H1 (cell line): ENCODE measurements around the gene SYNDIG1. TPM values are rescaled to one million over a fixed set of nuclear protein-coding genes. Genes with fewer than 3 reads are reported as not detected.

Source experiments
- CTCF ChIA-PET: fragments of 300-600 bp; sonication (Branson Sonifier 250); formaldehyde crosslinking; loops from one replicate; lab custom pipeline; 2021; ENCODE audit not compliant: partially characterized antibody; lab: Charles Lee
- POLR2A ChIA-PET: fragments of 300-600 bp; sonication (Branson Sonifier 250); formaldehyde crosslinking; loops from one replicate; lab custom pipeline; 2021; ENCODE audit warnings: inconsistent platforms; ENCODE audit not compliant: partially characterized antibody; lab: Charles Lee
- DNase-seq, 2 experiments: peaks; one replicate each; pipeline versions ENCODE4 v3.0.0 to v3.0.0-alpha.2; 2010 to 2022; ENCODE audit warnings: low spot score in 2 of 2, low read depth in 1 of 2, mixed read lengths in 1 of 2
- FAIRE-seq: peaks from 2 replicates; lab custom pipeline; 2011; peaks lifted over from hg19 to GRCh38; lab: Jason Lieb, UNC
- H2AFZ ChIP-seq: 2 replicates; pipeline ENCODE4 v1.8.1; 2012; ENCODE audit warnings: low read length, inconsistent platforms
- H2AK5ac ChIP-seq: 2 replicates; pipeline ENCODE4 v1.6.1; 2013; ENCODE audit warnings: low read depth, low read length
- H2BK120ac ChIP-seq: replicated peaks from 2 replicates; pipeline ENCODE3; 2013; ENCODE audit warnings: low read depth, low read length, inconsistent platforms
- H2BK12ac ChIP-seq: 2 replicates; pipeline ENCODE4 v1.6.1; 2013; ENCODE audit warnings: low read depth, low read length
- H2BK15ac ChIP-seq: 2 replicates; pipeline ENCODE4 v1.6.1; 2013; ENCODE audit warnings: low read length
- H2BK20ac ChIP-seq: 2 replicates; pipeline ENCODE4 v1.6.1; 2013; ENCODE audit warnings: low read length
- H2BK5ac ChIP-seq: 2 replicates; pipeline ENCODE4 v1.6.1; 2013; ENCODE audit warnings: low read depth, low read length
- H3K14ac ChIP-seq: 2 replicates; pipeline ENCODE4 v1.6.1; 2013; ENCODE audit warnings: inconsistent platforms; ENCODE audit not compliant: insufficient read length
- H3K18ac ChIP-seq: 2 replicates; pipeline ENCODE4 v1.6.1; 2013; ENCODE audit warnings: low read length; ENCODE audit errors: extremely low read depth
- H3K23ac ChIP-seq: 2 replicates; pipeline ENCODE4 v1.6.1; 2013; ENCODE audit warnings: inconsistent platforms; ENCODE audit not compliant: insufficient read length
- H3K23me2 ChIP-seq: 2 replicates; pipeline ENCODE4 v1.6.1; 2013; ENCODE audit warnings: low read depth, low read length
- H3K27ac ChIP-seq: 2 replicates; pipeline ENCODE4 v1.6.1; 2011; ENCODE audit warnings: low read depth, low read length, inconsistent platforms
- H3K27me3 ChIP-seq, 4 experiments: replicated peaks in 1 of 4; 1 replicate in 1 of 4; 2 replicates in 3 of 4; pipeline versions ENCODE4 v1.6.1 to v1.8.1; 2011 to 2013; ENCODE audit warnings: low read length in 3 of 4, mild to moderate bottlenecking in 3 of 4, inconsistent platforms in 2 of 4, mixed read lengths in 2 of 4, moderate library complexity in 1 of 4; ENCODE audit not compliant: control insufficient read depth in 3 of 4, insufficient read depth in 3 of 4; ENCODE audit errors: extremely low read depth in 1 of 4
- H3K36me3 ChIP-seq, 4 experiments: 2 replicates each; pipeline versions ENCODE4 v1.6.1 to v1.8.1; 2011 to 2013; ENCODE audit warnings: mild to moderate bottlenecking in 4 of 4, low read length in 3 of 4, moderate library complexity in 2 of 4, control low read depth in 1 of 4, inconsistent platforms in 1 of 4; ENCODE audit not compliant: insufficient read depth in 4 of 4, control insufficient read depth in 2 of 4
- H3K4ac ChIP-seq: replicated peaks from 2 replicates; pipeline ENCODE3; 2013; ENCODE audit warnings: low read length, low read depth, mixed read lengths, inconsistent platforms; ENCODE audit not compliant: insufficient read length
- H3K4me1 ChIP-seq, 4 experiments: replicated peaks in 1 of 4; 1 replicate in 1 of 4; 2 replicates in 3 of 4; pipeline versions ENCODE4 v1.6.1 to v1.8.1; 2011 to 2013; ENCODE audit warnings: low read length in 3 of 4, inconsistent platforms in 2 of 4, mixed read lengths in 1 of 4; ENCODE audit not compliant: insufficient read depth in 4 of 4, control insufficient read depth in 3 of 4
- H3K4me2 ChIP-seq, 2 experiments: 2 replicates each; pipeline versions ENCODE4 v1.6.1 to v1.8.1; 2011 to 2013; ENCODE audit warnings: low read depth in 2 of 2, low read length in 2 of 2, control low read depth in 1 of 2, inconsistent platforms in 1 of 2, mild to moderate bottlenecking in 1 of 2; ENCODE audit not compliant: insufficient read depth in 1 of 2
- H3K4me3 ChIP-seq, 4 experiments: fragments of 200-600, 300-600 bp in 1 of 4; sonication (generic), shearing (Covaris generic), sonication (Bioruptor Twin) in 1 of 4; 2 replicates each; pipeline versions ENCODE4 v1.5.1 to v1.8.1; 2011 to 2016; ENCODE audit warnings: low read length in 4 of 4, low read depth in 3 of 4, control low read depth in 2 of 4, inconsistent platforms in 2 of 4, mild to moderate bottlenecking in 2 of 4, mixed read lengths in 1 of 4, moderate library complexity in 1 of 4; ENCODE audit not compliant: insufficient read depth in 2 of 4; ENCODE audit errors: extremely low read depth in 1 of 4
- H3K56ac ChIP-seq: replicated peaks from 2 replicates; pipeline ENCODE3; 2013; ENCODE audit warnings: low read depth, mild to moderate bottlenecking, mixed read lengths, low read length, inconsistent platforms; ENCODE audit not compliant: insufficient read length
- H3K79me1 ChIP-seq: 2 replicates; pipeline ENCODE4 v1.6.1; 2013; ENCODE audit warnings: low read depth, low read length, control low read depth
- H3K79me2 ChIP-seq, 2 experiments: 2 replicates each; pipeline versions ENCODE4 v1.6.1 to v1.8.1; 2012 to 2013; ENCODE audit warnings: low read length in 2 of 2, mild to moderate bottlenecking in 2 of 2, inconsistent platforms in 1 of 2; ENCODE audit not compliant: insufficient read depth in 2 of 2, control insufficient read depth in 1 of 2
- H3K9ac ChIP-seq, 4 experiments: replicated peaks in 1 of 4; 1 replicate in 1 of 4; 2 replicates in 3 of 4; pipeline versions ENCODE4 v1.6.1 to v1.8.1; 2011 to 2013; ENCODE audit warnings: low read depth in 3 of 4, low read length in 3 of 4, control low read depth in 2 of 4, mild to moderate bottlenecking in 2 of 4, moderate library complexity in 2 of 4, inconsistent platforms in 1 of 4; ENCODE audit errors: extremely low read depth in 1 of 4
- H3K9me3 ChIP-seq, 2 experiments: 2 replicates each; pipeline versions ENCODE4 v1.6.1 to v1.8.1; 2012 to 2013; ENCODE audit warnings: mild to moderate bottlenecking in 2 of 2, moderate library complexity in 2 of 2, control low read depth in 1 of 2, inconsistent platforms in 1 of 2, low read depth in 1 of 2, low read length in 1 of 2, mixed read lengths in 1 of 2; ENCODE audit not compliant: insufficient read depth in 2 of 2
- H4K20me1 ChIP-seq, 2 experiments: replicated peaks in 1 of 2; 2 replicates each; pipeline versions ENCODE3 to v1.8.1; 2011 to 2013; ENCODE audit warnings: inconsistent platforms in 2 of 2, low read length in 2 of 2, mild to moderate bottlenecking in 1 of 2; ENCODE audit not compliant: insufficient read depth in 2 of 2, control insufficient read depth in 1 of 2
- H4K5ac ChIP-seq: 2 replicates; pipeline ENCODE4 v1.6.1; 2013; ENCODE audit warnings: low read length, low read depth, mixed read lengths, inconsistent platforms; ENCODE audit not compliant: insufficient read length
- H4K8ac ChIP-seq: 2 replicates; pipeline ENCODE4 v1.8.0; 2013; ENCODE audit warnings: mild to moderate bottlenecking, moderate library complexity, low read length, inconsistent platforms; ENCODE audit not compliant: insufficient read depth; ENCODE audit errors: extremely low read depth
- H4K91ac ChIP-seq: replicated peaks from 2 replicates; pipeline ENCODE3; 2013; ENCODE audit warnings: low read length, mixed read lengths, inconsistent platforms; ENCODE audit not compliant: insufficient read length
- CBX5 ChIP-seq: fragments of 300-800, 300-1000 bp; sonication (generic); IDR thresholded peaks from 2 replicates; pipeline ENCODE4 v1.7.1; 2016; ENCODE audit warnings: antibody characterized with exemption, low read length, low read depth
- JUN ChIP-seq: IDR thresholded peaks from 2 replicates; pipeline ENCODE4 v1.6.1; 2011; ENCODE audit warnings: low read depth, mild to moderate bottlenecking, improper control_type of control experiment, low read length
- KDM5A ChIP-seq: fragments of 200-600 bp; IDR thresholded peaks from 2 replicates; pipeline ENCODE4 v1.7.1; 2012; ENCODE audit warnings: mild to moderate bottlenecking, low read length, inconsistent platforms, mixed read lengths
- YY1 ChIP-seq: IDR thresholded peaks from 2 replicates; pipeline ENCODE4 v1.6.1; 2011; ENCODE audit warnings: low read depth, mild to moderate bottlenecking, low read length
- WGBS, 2 experiments: shearing (Covaris generic) in 1 of 2; methylation state at CpG; one replicate each; pipeline versions ENCODE4 v1.1.6 to v1.1.7; 2013 to 2015; ENCODE audit warnings: low lambda C conversion rate in 2 of 2, mixed read lengths in 2 of 2, inconsistent platforms in 1 of 2, low coverage in 1 of 2, missing lambda C conversion rate in 1 of 2; ENCODE audit not compliant: insufficient replicate concordance in 2 of 2, insufficient coverage in 1 of 2, insufficient read length in 1 of 2; ENCODE audit errors: extremely low coverage in 1 of 2, missing lambda C conversion rate in 1 of 2; 5-methylcytosine and 5-hydroxymethylcytosine counted together
- polyA plus RNA-seq, 7 experiments: library from polyadenylated mRNA; depleted of rRNA in 3 of 7; stranded (reverse) in 5 of 7; unstranded in 2 of 7; fragments of >200 nt in 5 of 7; fragments of 200-250 nt in 2 of 7; gene quantifications; 1 replicate in 5 of 7; 2 replicates in 1 of 7; 4 replicates in 1 of 7; pipeline versions ENCODE4 v1.2.1 to v1.2.3, GENCODE V29; 2011 to 2013; ENCODE audit warnings: missing spikeins in 2 of 7, mixed read lengths in 2 of 7
- total RNA-seq: library from RNA; stranded (reverse); fragmentation: NEBNext Ultra II Directional; extraction: Animal tissue kit (Norgen Biotek cat#: 25700); gene quantifications from 2 replicates; pipeline ENCODE4 v1.2.1, GENCODE V29; 2021

The SYNDIG1 gene
- total and polyA plus RNA-seq, 2 of the 8 experiments (the other 6 are each of a cell fraction or from before 2014, with no cell fraction given) = 6.5 to 7.8 TPM

GRCh38 chr20:24673678-24674570 lies 204.5 kb downstream of the SYNDIG1 start:
- no peak overlapping the region for H4K91ac ChIP-seq
- no peak overlapping the region for H3K4me3 ChIP-seq
- H2AK5ac ChIP-seq = no peak overlapping the region
- H4K5ac ChIP-seq = no peak overlapping the region
- CTCF ChIA-PET = interaction anchor here (1.0 to 1.4 kb wide), 3 partner anchors 8 to 17 kb away, joined by 3 read pairs; no protein-coding TSS in a partner anchor
- H3K79me1 ChIP-seq = no peaks in the 10 kb centered on the region
- no peaks in the 10 kb centered on the region for H3K9me3 ChIP-seq
- H3K23me2 ChIP-seq = no peaks in the 10 kb centered on the region
- H2BK15ac ChIP-seq = no peak overlapping the region
- H4K20me1 ChIP-seq = no peaks in the 10 kb centered on the region
- H3K9ac ChIP-seq = no peak overlapping the region
- H2BK20ac ChIP-seq = no peak overlapping the region
- FAIRE-seq (no peak), DNase-seq (no peak)
- H3K79me2 ChIP-seq = no peaks in the 10 kb centered on the region
- no peak overlapping the region for H2BK5ac ChIP-seq
- no peak overlapping the region for H4K8ac ChIP-seq
- POLR2A ChIA-PET = no interaction called here
- H3K4ac ChIP-seq = no peak overlapping the region
- no peak overlapping the region for H2BK120ac ChIP-seq
- 80% methylated on average over 13 of the region's 13 CpGs; no CpG with 5 or more reads in 1 of the 2 experiments for WGBS, 2 experiments
- H2BK12ac ChIP-seq = no peak overlapping the region
- no peak overlapping the region for H3K23ac ChIP-seq
- no peak overlapping the region for H3K18ac ChIP-seq
- no peak overlapping the region for H3K27ac ChIP-seq
- no peaks in the 10 kb centered on the region for H3K27me3 ChIP-seq
- no peaks in the 10 kb centered on the region for H3K4me1 ChIP-seq
- no peak overlapping the region for H3K4me2 ChIP-seq
- H3K14ac ChIP-seq = no peak overlapping the region
- no peak overlapping the region for H3K56ac ChIP-seq
- H3K36me3 ChIP-seq = no peaks in the 10 kb centered on the region
- TF ChIP-seq CBX5 (no peak), KDM5A (no peak), YY1 (no peak), JUN (no peak)
- TF ChIP-seq, all 59 proteins: peak for 0
- H2AFZ ChIP-seq = no peak overlapping the region
